Measurements from ENCODE around the gene TPI1.

DNA sequence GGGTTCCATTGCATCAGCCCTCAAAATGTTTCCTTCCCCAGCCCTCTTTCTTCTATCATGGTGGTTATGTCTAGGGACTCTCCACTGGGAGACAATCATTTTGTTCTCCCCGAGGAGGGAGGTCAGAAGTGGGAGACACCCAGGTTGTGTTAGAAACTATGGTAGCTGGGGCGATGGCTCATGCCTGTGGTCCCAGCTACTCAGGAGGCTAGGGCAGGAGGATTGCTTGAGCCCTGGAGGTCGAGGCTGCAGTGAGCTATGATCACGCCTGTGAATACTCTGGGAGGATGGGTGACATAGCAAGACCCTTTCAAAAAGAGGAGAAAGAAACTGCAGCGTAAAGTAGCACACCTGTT, 24.3 kb downstream of the TPI1 start:
- TF ChIP-seq, protein P1, sequence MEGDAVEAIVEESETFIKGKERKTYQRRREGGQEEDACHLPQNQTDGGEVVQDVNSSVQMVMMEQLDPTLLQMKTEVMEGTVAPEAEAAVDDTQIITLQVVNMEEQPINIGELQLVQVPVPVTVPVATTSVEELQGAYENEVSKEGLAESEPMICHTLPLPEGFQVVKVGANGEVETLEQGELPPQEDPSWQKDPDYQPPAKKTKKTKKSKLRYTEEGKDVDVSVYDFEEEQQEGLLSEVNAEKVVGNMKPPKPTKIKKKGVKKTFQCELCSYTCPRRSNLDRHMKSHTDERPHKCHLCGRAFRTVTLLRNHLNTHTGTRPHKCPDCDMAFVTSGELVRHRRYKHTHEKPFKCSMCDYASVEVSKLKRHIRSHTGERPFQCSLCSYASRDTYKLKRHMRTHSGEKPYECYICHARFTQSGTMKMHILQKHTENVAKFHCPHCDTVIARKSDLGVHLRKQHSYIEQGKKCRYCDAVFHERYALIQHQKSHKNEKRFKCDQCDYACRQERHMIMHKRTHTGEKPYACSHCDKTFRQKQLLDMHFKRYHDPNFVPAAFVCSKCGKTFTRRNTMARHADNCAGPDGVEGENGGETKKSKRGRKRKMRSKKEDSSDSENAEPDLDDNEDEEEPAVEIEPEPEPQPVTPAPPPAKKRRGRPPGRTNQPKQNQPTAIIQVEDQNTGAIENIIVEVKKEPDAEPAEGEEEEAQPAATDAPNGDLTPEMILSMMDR (IDR thresholded peaks at IDR 0.05), result no peak
- TF ChIP-seq EP300 (IDR thresholded peaks at IDR 0.05) (no peak), POLR2A (IDR thresholded peaks at IDR 0.05) (no peak)
